Naive B cell (primary cell): ENCODE data around the gene SRBD1. TPM values are rescaled to one million over a fixed set of nuclear protein-coding genes. Genes with fewer than 3 reads are reported as not detected.

Experiments
- ATAC-seq, 2 donors: fragments of 150-1000 bp; cut with Tn5 transposase; 2 replicates each; pipeline ENCODE4 v1.10.0; 2021; ENCODE audit warnings: low read depth in 2 of 2, mild to moderate bottlenecking in 2 of 2, moderate library complexity in 2 of 2
- DNase-seq: peaks from one replicate; pipeline ENCODE4 v3.0.0; 2022
- H3K27ac Mint-ChIP-seq, 6 donors: one replicate each; pipeline ENCODE4 v1.8.0; 2020 to 2022; ENCODE audit warnings: mild to moderate bottlenecking in 6 of 6, mixed read lengths in 6 of 6, moderate library complexity in 5 of 6, inconsistent platforms in 2 of 6
- H3K27me3 Mint-ChIP-seq, 3 donors: one replicate each; pipeline ENCODE4 v1.8.0; 2021 to 2022; ENCODE audit warnings: mixed read lengths in 3 of 3, mild to moderate bottlenecking in 1 of 3
- H3K36me3 Mint-ChIP-seq, 2 donors: one replicate each; pipeline ENCODE4 v1.8.0; 2020 to 2022; ENCODE audit warnings: mixed read lengths in 2 of 2, inconsistent platforms in 1 of 2, mild to moderate bottlenecking in 1 of 2
- H3K4me1 Mint-ChIP-seq, 3 donors: one replicate each; pipeline ENCODE4 v1.8.0; 2020 to 2022; ENCODE audit warnings: mixed read lengths in 3 of 3, inconsistent platforms in 1 of 3, mild to moderate bottlenecking in 1 of 3, moderate library complexity in 1 of 3
- H3K4me3 Mint-ChIP-seq, 8 donors: one replicate each; pipeline ENCODE4 v1.8.0; 2020 to 2022; ENCODE audit warnings: mild to moderate bottlenecking in 8 of 8, mixed read lengths in 8 of 8, moderate library complexity in 8 of 8, inconsistent platforms in 2 of 8
- H3K9me3 Mint-ChIP-seq, 7 donors: one replicate each; pipeline ENCODE4 v1.8.0; 2020 to 2022; ENCODE audit warnings: mixed read lengths in 7 of 7, mild to moderate bottlenecking in 5 of 7, inconsistent platforms in 2 of 7, moderate library complexity in 1 of 7
- polyA plus RNA-seq, 6 donors: library from polyadenylated mRNA; unstranded; fragments of 300-500 nt; fragmentation: Illumina TruSeq; gene quantifications; one replicate each; pipeline ENCODE4 v1.2.3, GENCODE V29; 2021; ENCODE audit warnings: low read depth in 6 of 6

SRBD1 gene
- polyA plus RNA-seq, 6 donors from 2014 or later: 11.6 to 20.0 (median 15.1) TPM

DNA sequence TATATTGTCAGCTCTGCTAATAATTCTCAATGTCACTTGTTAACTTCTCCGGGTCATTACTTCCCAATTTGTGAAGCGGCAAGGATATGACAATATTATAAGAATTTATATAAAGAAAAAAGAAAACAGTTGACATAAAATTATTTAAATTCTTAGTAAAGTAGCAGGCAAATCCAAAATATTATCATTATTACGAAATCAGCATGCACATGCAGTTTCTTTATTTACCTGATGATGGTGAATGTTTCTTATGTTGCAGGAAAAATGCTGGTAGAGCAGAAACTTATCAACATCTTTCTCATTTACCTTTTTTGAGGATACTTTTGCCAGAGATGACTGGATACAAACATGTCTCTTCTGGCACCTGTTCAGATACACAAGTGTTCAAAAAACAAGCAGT is 38.1 kb downstream of the SRBD1 start:
- DNase-seq (no peak), ATAC-seq (no peak)
- Mint-ChIP-seq H3K27ac (no peak overlapping the region), H3K9me3 (peaks cover 0 to 5% (median 2%) of the 10 kb centered on the region in 7 donors), H3K4me1 (peaks cover 3 to 10% (median 4%) of the 10 kb centered on the region in 3 donors), H3K36me3 (peaks cover 26 to 34% of the 10 kb centered on the region in 2 donors), H3K4me3 (no peak overlapping the region), H3K27me3 (no peaks in the 10 kb centered on the region)

DNA sequence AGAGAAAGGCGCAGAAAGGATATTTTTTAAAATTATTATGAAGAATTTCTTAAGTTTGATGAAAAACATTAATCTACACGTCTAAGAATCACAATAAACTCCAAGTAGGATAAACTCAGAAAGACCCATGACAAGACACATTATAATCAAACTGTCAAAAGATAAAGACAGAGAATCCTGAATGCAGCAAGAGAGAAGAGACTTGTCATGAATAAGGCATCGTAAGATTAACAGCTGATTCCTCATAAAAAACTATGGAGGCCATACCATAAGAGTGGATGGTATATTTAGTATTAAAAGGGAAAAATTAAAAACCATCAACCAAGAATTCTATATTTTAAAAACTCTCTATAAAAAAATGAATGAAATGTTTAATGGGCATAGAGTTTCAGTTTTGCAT is 39.1 kb downstream of the SRBD1 start:
- no peak for ATAC-seq
- Mint-ChIP-seq H3K27ac (peak overlapping the region in 1 of 6 donors; percentile 15), H3K27me3 (no peaks in the 10 kb centered on the region), H3K4me1 (peaks cover 6 to 19% (median 7%) of the 10 kb centered on the region in 3 donors), H3K9me3 (peaks cover 0 to 7% (median 2%) of the 10 kb centered on the region in 7 donors), H3K4me3 (no peak overlapping the region), H3K36me3 (peaks cover 18 to 28% of the 10 kb centered on the region in 2 donors)
- no peak for DNase-seq

DNA sequence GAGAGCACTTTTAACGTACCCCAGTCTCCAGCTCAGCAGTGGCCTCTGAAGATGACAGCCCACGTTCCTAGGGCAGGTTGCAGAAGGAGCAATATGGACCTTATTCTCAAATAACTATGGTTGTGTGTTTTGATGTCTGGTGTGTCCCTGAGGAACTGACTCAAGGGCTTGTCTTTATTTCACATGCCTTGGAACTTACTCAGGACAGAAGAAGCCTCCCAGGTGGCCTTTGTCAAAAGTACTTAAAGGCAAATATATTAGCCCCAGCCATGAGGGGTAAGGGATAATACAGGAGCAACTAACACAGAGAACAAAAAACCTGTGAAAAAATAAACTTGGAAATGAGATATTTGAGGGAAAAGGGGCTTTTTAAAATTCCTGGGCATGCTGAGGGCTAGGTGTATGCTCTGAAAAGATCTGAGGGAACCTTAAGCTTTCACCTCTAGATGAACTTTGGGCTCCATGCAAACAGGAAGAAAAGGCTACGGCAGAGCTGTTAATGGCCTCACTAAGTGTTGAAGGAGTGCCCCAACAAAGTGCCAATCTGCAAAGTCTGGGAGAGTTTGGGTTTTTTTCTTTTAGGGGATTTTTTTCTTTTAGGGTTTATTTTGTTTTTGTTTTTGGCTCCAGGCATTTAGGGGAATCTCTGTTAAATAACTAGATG is 40.3 kb downstream of the SRBD1 start:
- DNase-seq (no peak), ATAC-seq (no peak)
- H3K36me3 Mint-ChIP-seq: peaks cover 18 to 26% of the 10 kb centered on the region in 2 donors
- no peak overlapping the region for H3K4me3 Mint-ChIP-seq
- H3K4me1 Mint-ChIP-seq: peaks cover 6 to 19% (median 7%) of the 10 kb centered on the region in 3 donors
- no peaks in the 10 kb centered on the region for H3K27me3 Mint-ChIP-seq
- peak overlapping the region in 2 of 6 donors; percentile 7 to 15 for H3K27ac Mint-ChIP-seq
- H3K9me3 Mint-ChIP-seq: peaks cover 0 to 7% (median 2%) of the 10 kb centered on the region in 7 donors

DNA sequence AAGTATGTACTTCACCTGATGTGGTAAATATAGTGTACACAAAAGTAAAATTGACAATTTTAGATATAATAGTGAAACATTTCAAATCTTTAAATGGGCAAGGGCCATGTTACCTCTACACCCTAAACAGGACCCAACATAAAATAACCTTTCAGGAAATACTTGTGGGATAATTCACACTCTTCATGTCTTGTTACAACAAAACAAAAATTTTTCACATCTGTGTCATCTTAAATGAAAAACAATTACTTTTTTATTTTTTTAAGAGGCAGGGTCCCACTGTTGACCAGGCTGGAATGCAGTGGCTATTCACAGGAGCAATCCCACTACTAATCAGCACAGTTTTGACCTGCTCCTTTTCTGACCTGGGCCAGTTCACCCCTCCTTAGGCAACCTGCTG is 42.1 kb downstream of the SRBD1 start:
- peaks cover 0 to 7% (median 2%) of the 10 kb centered on the region in 7 donors for H3K9me3 Mint-ChIP-seq
- no peaks in the 10 kb centered on the region for H3K27me3 Mint-ChIP-seq
- peaks cover 6 to 19% (median 11%) of the 10 kb centered on the region in 3 donors for H3K4me1 Mint-ChIP-seq
- peak overlapping the region in 1 of 8 donors; percentile 44 for H3K4me3 Mint-ChIP-seq
- DNase-seq: no peak
- peaks cover 18 to 26% of the 10 kb centered on the region in 2 donors for H3K36me3 Mint-ChIP-seq
- no peak for ATAC-seq
- H3K27ac Mint-ChIP-seq: peak overlapping the region; percentile 63 to 78 (median 74)

DNA sequence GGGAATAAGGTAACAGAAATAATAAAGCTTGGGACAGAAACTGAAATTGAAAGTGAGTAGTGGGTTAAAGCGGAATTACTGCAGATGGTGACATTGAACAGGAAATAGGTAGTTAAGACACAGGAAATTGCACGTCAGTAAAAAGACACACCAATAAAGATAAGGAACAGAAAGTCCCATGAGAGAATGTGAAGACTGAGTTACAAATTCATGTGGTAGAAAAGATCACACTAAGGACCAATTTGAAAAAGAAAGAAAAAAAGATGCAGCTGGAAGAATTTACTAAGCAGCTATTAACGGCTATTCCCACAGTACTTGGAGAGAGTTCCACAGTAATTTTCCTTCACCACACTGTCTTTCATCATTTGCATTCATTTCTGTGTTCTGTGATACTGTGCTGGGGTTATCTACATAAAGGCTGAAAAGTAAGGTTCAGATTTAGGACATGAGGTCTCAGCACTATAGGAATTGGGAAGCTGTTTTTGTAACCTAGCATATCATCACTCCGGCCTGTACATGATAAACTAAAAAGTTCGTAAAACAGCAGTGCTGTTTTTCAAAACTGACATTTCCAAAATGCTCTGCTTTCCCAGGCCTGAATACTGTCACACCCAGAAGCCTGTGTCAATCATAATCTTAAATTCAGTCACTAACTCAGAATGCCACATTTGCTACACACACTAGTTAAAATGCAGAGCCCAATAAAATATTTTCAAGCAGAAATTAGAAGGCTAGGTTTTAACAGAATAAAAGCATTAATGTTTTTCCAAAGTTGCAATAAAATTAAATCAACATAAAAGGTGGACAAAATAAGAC is 42.9 kb downstream of the SRBD1 start:
- DNase-seq: peak; percentile 83
- H3K4me3 Mint-ChIP-seq: peak overlapping the region; percentile 57 to 90 (median 80)
- H3K9me3 Mint-ChIP-seq: peaks cover 0 to 7% (median 2%) of the 10 kb centered on the region in 7 donors
- H3K4me1 Mint-ChIP-seq: peaks cover 10 to 25% (median 19%) of the 10 kb centered on the region in 3 donors
- peak; percentile 95 to 97 for ATAC-seq
- H3K27me3 Mint-ChIP-seq: no peaks in the 10 kb centered on the region
- H3K36me3 Mint-ChIP-seq: peaks cover 18 to 21% of the 10 kb centered on the region in 2 donors
- H3K27ac Mint-ChIP-seq: peak overlapping the region; percentile 85 to 98 (median 96)

DNA sequence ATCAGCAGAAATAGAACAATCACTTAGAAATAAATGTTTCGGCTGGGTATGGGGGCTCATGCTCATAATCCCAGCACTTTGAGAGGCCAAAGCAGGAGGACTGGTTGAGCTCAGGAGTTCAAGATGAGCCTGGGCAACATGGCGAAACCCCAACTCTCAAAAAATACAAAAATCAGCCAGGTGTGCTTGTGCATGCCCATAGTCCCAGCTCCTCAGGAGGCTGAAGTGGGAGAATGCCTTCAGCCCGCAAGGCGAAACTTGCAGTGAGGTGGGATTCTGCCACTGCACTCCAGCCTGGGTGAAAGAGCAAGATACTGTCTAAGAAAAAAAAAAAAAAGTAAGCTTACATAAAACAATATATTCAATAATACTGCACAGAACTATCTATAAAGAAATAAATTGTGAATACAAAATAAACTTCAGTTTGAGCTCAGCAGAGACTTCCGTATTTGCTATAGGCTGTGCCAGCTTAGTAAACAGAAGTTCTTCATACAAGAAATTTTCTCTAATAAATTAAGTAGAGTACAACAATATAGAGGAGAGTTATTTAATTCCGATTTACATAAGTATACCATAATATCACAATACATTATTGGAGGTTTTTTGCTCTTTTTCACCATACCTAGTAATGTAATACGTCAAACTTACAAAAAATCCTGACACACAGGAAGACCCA is 43.6 kb downstream of the SRBD1 start:
- peaks cover 18 to 21% of the 10 kb centered on the region in 2 donors for H3K36me3 Mint-ChIP-seq
- peaks cover 0 to 7% (median 2%) of the 10 kb centered on the region in 7 donors for H3K9me3 Mint-ChIP-seq
- ATAC-seq (peak; percentile 52 to 59), DNase-seq (no peak)
- peak overlapping the region; percentile 57 to 90 (median 80) for H3K4me3 Mint-ChIP-seq
- peaks cover 10 to 25% (median 20%) of the 10 kb centered on the region in 3 donors for H3K4me1 Mint-ChIP-seq
- H3K27me3 Mint-ChIP-seq: no peaks in the 10 kb centered on the region
- H3K27ac Mint-ChIP-seq: peak overlapping the region; percentile 85 to 98 (median 96)

DNA sequence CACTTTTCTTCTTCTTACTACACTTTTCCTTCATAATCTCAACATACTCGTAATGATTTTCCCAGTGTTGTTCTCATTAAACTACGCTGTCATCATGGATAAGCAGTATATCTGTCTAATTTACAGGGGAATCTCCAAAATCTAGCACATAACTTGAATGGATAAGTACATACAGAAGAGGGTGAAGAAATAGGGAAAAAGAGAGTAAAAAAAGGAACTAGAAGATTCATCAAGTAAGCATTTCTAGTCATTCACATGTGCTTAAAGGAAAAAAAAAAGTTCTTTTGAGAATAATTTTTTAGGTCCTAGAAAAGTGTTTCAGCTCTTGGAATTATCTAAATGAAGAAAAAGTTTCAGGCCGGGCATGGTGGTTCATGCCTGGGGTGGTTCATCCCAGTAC is 51.6 kb downstream of the SRBD1 start:
- H3K4me3 Mint-ChIP-seq: no peak overlapping the region
- DNase-seq: no peak
- H3K27me3 Mint-ChIP-seq: no peaks in the 10 kb centered on the region
- H3K9me3 Mint-ChIP-seq: peaks cover 0 to 3% (median 0%) of the 10 kb centered on the region in 7 donors
- ATAC-seq: no peak
- H3K4me1 Mint-ChIP-seq: peaks cover 7 to 13% (median 8%) of the 10 kb centered on the region in 3 donors
- H3K27ac Mint-ChIP-seq: peak overlapping the region in 1 of 6 donors; percentile 2
- peaks cover 12 to 19% of the 10 kb centered on the region in 2 donors for H3K36me3 Mint-ChIP-seq

DNA sequence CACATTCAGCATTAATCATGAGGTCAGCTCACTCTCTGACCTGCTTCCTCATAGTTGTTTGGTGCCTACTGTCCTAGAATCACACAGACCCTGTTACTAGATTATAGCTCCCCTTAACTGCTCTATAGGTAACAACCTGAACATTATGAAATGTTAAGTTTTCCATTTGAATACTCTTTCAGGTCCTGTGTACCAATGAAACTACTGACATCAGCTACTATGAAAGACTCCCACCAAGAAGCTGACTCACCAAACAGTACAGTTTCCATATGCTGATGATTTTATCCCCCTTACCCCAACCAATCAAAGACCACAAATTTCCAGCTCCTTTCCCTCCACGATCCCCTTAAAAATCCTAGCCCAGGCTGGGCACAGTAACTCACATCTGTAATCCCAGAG is 56.3 kb downstream of the SRBD1 start:
- Mint-ChIP-seq H3K27me3 (no peaks in the 10 kb centered on the region), H3K4me1 (peaks cover 0 to 4% (median 2%) of the 10 kb centered on the region in 3 donors), H3K4me3 (no peak overlapping the region), H3K9me3 (peaks cover 0 to 8% (median 0%) of the 10 kb centered on the region in 7 donors), H3K36me3 (peaks cover 38 to 56% of the 10 kb centered on the region in 2 donors), H3K27ac (no peak overlapping the region)
- DNase-seq (no peak), ATAC-seq (no peak)

DNA sequence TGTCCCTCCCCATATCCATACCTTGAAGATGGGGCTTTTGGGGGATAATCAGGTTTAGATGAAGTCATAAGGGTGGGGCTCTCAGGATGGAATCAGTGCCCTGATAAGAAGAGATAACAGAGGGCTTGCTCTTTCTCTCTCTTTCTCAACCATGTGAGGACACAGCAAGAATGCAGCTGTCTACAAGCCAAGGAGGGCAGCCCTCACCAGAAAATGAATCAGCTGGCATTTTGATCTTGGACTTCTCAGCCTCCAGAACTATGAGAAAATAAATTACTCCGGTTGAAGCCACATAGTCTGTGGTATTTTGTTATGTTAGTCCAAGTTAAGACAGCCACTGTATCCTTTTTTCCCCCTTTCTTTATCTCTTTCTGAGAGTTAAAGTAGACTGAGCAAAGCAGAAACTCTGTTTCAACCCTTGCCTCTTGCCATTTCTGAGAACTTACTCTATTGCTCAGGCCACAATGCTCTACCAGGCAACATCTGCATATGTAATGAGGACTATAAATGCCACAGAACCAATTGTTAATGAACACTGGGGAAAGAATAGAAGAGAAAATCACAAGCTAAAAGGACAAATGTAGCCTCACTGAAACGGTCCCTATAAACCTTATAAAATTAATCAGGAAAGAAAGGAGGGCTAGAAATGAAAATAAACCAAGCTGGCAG is 56.9 kb downstream of the SRBD1 start:
- peaks cover 38 to 52% of the 10 kb centered on the region in 2 donors for H3K36me3 Mint-ChIP-seq
- ATAC-seq: no peak
- H3K27ac Mint-ChIP-seq: no peak overlapping the region

DNA sequence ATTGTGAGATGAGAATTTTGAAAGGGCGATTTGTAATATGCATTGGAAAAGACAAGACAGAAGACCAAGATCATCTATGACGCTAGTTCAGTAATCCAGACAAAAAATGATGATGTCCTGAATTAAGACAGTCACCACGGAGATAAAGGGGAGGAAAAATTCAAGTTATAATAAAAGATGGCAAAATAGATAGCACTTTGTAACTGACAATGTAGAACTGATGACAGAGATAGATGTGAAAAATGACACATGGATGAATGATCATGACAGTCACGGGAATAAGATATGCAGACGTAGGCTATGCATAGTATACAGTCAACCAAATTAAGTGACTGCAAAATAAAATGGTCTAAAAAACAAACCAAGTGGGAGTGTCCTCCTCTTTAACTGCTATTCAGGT is 59.2 kb downstream of the SRBD1 start:
- ATAC-seq (no peak), DNase-seq (no peak)
- Mint-ChIP-seq H3K27ac (no peak overlapping the region), H3K9me3 (peaks cover 0 to 8% (median 0%) of the 10 kb centered on the region in 7 donors), H3K36me3 (peaks cover 40 to 52% of the 10 kb centered on the region in 2 donors), H3K4me1 (peaks cover 0 to 2% (median 0%) of the 10 kb centered on the region in 3 donors), H3K4me3 (no peak overlapping the region), H3K27me3 (no peaks in the 10 kb centered on the region)

More for the DNA sequence above, 56.9 kb downstream of the SRBD1 start:
- H3K4me3 Mint-ChIP-seq: no peak overlapping the region
- H3K27me3 Mint-ChIP-seq: no peaks in the 10 kb centered on the region
- DNase-seq: no peak
- peaks cover 0 to 8% (median 0%) of the 10 kb centered on the region in 7 donors for H3K9me3 Mint-ChIP-seq
- H3K4me1 Mint-ChIP-seq: peaks cover 0 to 4% (median 2%) of the 10 kb centered on the region in 3 donors

DNA sequence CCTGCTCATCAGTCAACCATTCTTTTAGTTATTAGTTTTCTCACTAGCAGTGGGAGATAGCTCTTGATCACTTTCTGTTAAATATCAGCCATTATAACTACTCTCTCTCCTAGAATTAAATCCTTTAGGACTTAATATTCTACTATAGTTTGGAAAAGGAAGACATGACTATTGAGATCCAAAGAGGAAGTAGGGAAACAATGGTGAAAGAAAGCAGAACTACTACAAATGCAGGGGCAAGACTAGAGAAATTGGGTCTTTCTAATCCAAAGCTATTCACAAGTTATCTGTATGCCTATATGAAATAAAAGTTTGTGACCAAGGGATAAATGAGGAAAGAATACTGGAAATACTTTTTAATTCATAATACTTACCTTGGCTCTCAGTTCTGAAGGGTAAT is 65.1 kb downstream of the SRBD1 start:
- Mint-ChIP-seq H3K9me3 (peaks cover 2 to 13% (median 5%) of the 10 kb centered on the region in 7 donors), H3K27me3 (no peaks in the 10 kb centered on the region), H3K27ac (peak overlapping the region in 2 of 6 donors; percentile 34 to 78), H3K4me3 (no peak overlapping the region), H3K4me1 (no peaks in the 10 kb centered on the region), H3K36me3 (peaks cover 44 to 48% of the 10 kb centered on the region in 2 donors)
- no peak for ATAC-seq
- no peak for DNase-seq

DNA sequence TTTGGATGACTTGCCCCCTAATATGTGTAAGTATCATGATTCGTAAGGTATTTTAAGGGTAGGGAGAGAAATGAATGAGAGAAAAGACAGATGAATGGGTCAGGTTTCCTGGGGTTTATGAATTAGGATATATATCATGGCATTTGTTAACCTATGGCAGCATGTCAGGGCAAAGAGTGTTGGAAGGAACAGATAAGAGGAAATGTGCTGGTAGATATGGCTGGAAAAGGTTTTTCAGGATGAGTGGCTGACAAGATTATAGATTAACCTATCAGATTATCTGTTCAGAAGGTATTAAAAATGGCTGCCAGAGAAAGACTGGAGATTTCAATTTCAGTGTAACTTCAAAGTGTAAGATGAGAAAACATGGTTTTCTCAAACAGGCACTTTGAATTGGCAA is 67.8 kb downstream of the SRBD1 start:
- no peaks in the 10 kb centered on the region for H3K27me3 Mint-ChIP-seq
- H3K4me3 Mint-ChIP-seq: peak overlapping the region in 1 of 8 donors; percentile 7
- ATAC-seq (no peak), DNase-seq (no peak)
- no peak overlapping the region for H3K27ac Mint-ChIP-seq
- H3K9me3 Mint-ChIP-seq: peaks cover 2 to 16% (median 7%) of the 10 kb centered on the region in 7 donors
- no peaks in the 10 kb centered on the region for H3K4me1 Mint-ChIP-seq
- peaks cover 24 to 42% of the 10 kb centered on the region in 2 donors for H3K36me3 Mint-ChIP-seq
